Measurements from ENCODE around the gene CROCC2.

The CROCC2 gene

GRCh38 chr2:240922245-240922981, 16.3 kb downstream of the CROCC2 start:
- H3K9ac ChIP-seq (ENCODE audit: low read length): no peak overlapping the region
- H3K9me3 ChIP-seq (ENCODE audit: control insufficient read depth, low read depth, low read length): no peaks in the 10 kb centered on the region
- H3K36me3 ChIP-seq (ENCODE audit: control insufficient read depth, low read depth, low read length): no peaks in the 10 kb centered on the region
- H3K27me3 ChIP-seq (ENCODE audit: control insufficient read depth, insufficient read depth, low read length): no peaks in the 10 kb centered on the region
- H3K27ac ChIP-seq (ENCODE audit: low read length): no peak overlapping the region
- no peaks in the 10 kb centered on the region for H3K4me1 ChIP-seq (ENCODE audit: control insufficient read depth, low read depth, low read length)
- H3K4me3 ChIP-seq (ENCODE audit: low read length): no peak overlapping the region

- H3K27me3 ChIP-seq (ENCODE audit: control insufficient read depth, insufficient read depth, low read length): no peaks in the 10 kb centered on the region
- no peak overlapping the region for H3K27ac ChIP-seq (ENCODE audit: low read length)
- no peak overlapping the region for H3K4me3 ChIP-seq (ENCODE audit: low read length)
- no peaks in the 10 kb centered on the region for H3K9me3 ChIP-seq (ENCODE audit: control insufficient read depth, low read depth, low read length)
- no peaks in the 10 kb centered on the region for H3K4me1 ChIP-seq (ENCODE audit: control insufficient read depth, low read depth, low read length)
- H3K9ac ChIP-seq (ENCODE audit: low read length): no peak overlapping the region
- H3K36me3 ChIP-seq (ENCODE audit: control insufficient read depth, low read depth, low read length): no peaks in the 10 kb centered on the region
Measured at GRCh38 chr2:240922982-240923537, 16.9 kb downstream of the CROCC2 start.

- Histone ChIP-seq H3K9me3 (ENCODE audit: control insufficient read depth, low read depth, low read length) (no peaks in the 10 kb centered on the region), H3K27me3 (ENCODE audit: control insufficient read depth, insufficient read depth, low read length) (no peaks in the 10 kb centered on the region), H3K9ac (ENCODE audit: low read length) (no peak overlapping the region), H3K36me3 (ENCODE audit: control insufficient read depth, low read depth, low read length) (no peaks in the 10 kb centered on the region), H3K27ac (ENCODE audit: low read length) (no peak overlapping the region), H3K4me1 (ENCODE audit: control insufficient read depth, low read depth, low read length) (no peaks in the 10 kb centered on the region), H3K4me3 (ENCODE audit: low read length) (no peak overlapping the region)
Measured at GRCh38 chr2:240925191-240925567, 19.0 kb downstream of the CROCC2 start.

GRCh38 chr2:240925568-240926515, 19.7 kb downstream of the CROCC2 start:
- Histone ChIP-seq H3K27ac (ENCODE audit: low read length) (no peak overlapping the region), H3K27me3 (ENCODE audit: control insufficient read depth, insufficient read depth, low read length) (no peaks in the 10 kb centered on the region), H3K4me1 (ENCODE audit: control insufficient read depth, low read depth, low read length) (no peaks in the 10 kb centered on the region), H3K4me3 (ENCODE audit: low read length) (no peak overlapping the region), H3K9me3 (ENCODE audit: control insufficient read depth, low read depth, low read length) (no peaks in the 10 kb centered on the region), H3K9ac (ENCODE audit: low read length) (no peak overlapping the region), H3K36me3 (ENCODE audit: control insufficient read depth, low read depth, low read length) (no peaks in the 10 kb centered on the region)

- Histone ChIP-seq H3K4me3 (ENCODE audit: low read length) (no peak overlapping the region), H3K27me3 (ENCODE audit: control insufficient read depth, insufficient read depth, low read length) (no peaks in the 10 kb centered on the region), H3K36me3 (ENCODE audit: control insufficient read depth, low read depth, low read length) (no peaks in the 10 kb centered on the region), H3K4me1 (ENCODE audit: control insufficient read depth, low read depth, low read length) (no peaks in the 10 kb centered on the region), H3K9me3 (ENCODE audit: control insufficient read depth, low read depth, low read length) (no peaks in the 10 kb centered on the region), H3K27ac (ENCODE audit: low read length) (no peak overlapping the region), H3K9ac (ENCODE audit: low read length) (no peak overlapping the region)
Measured at GRCh38 chr2:240926516-240927389, 20.6 kb downstream of the CROCC2 start.

GRCh38 chr2:240927390-240927781, 21.2 kb downstream of the CROCC2 start:
- Histone ChIP-seq H3K4me1 (ENCODE audit: control insufficient read depth, low read depth, low read length) (no peaks in the 10 kb centered on the region), H3K36me3 (ENCODE audit: control insufficient read depth, low read depth, low read length) (no peaks in the 10 kb centered on the region), H3K27me3 (ENCODE audit: control insufficient read depth, insufficient read depth, low read length) (no peaks in the 10 kb centered on the region), H3K4me3 (ENCODE audit: low read length) (no peak overlapping the region), H3K9ac (ENCODE audit: low read length) (no peak overlapping the region), H3K27ac (ENCODE audit: low read length) (no peak overlapping the region), H3K9me3 (ENCODE audit: control insufficient read depth, low read depth, low read length) (no peaks in the 10 kb centered on the region)

GRCh38 chr2:240928476-240929363, 22.6 kb downstream of the CROCC2 start:
- Histone ChIP-seq H3K4me1 (ENCODE audit: control insufficient read depth, low read depth, low read length) (no peaks in the 10 kb centered on the region), H3K4me3 (ENCODE audit: low read length) (no peak overlapping the region), H3K9me3 (ENCODE audit: control insufficient read depth, low read depth, low read length) (no peaks in the 10 kb centered on the region), H3K9ac (ENCODE audit: low read length) (no peak overlapping the region), H3K36me3 (ENCODE audit: control insufficient read depth, low read depth, low read length) (no peaks in the 10 kb centered on the region), H3K27me3 (ENCODE audit: control insufficient read depth, insufficient read depth, low read length) (no peaks in the 10 kb centered on the region), H3K27ac (ENCODE audit: low read length) (no peak overlapping the region)

GRCh38 chr2:240929364-240930095, 23.4 kb downstream of the CROCC2 start:
- Histone ChIP-seq H3K27ac (ENCODE audit: low read length) (no peak overlapping the region), H3K9me3 (ENCODE audit: control insufficient read depth, low read depth, low read length) (no peaks in the 10 kb centered on the region), H3K27me3 (ENCODE audit: control insufficient read depth, insufficient read depth, low read length) (no peaks in the 10 kb centered on the region), H3K9ac (ENCODE audit: low read length) (no peak overlapping the region), H3K36me3 (ENCODE audit: control insufficient read depth, low read depth, low read length) (no peaks in the 10 kb centered on the region), H3K4me1 (ENCODE audit: control insufficient read depth, low read depth, low read length) (no peaks in the 10 kb centered on the region), H3K4me3 (ENCODE audit: low read length) (no peak overlapping the region)

- Histone ChIP-seq H3K9ac (ENCODE audit: low read length) (no peak overlapping the region), H3K4me1 (ENCODE audit: control insufficient read depth, low read depth, low read length) (no peaks in the 10 kb centered on the region), H3K4me3 (ENCODE audit: low read length) (no peak overlapping the region), H3K9me3 (ENCODE audit: control insufficient read depth, low read depth, low read length) (no peaks in the 10 kb centered on the region), H3K36me3 (ENCODE audit: control insufficient read depth, low read depth, low read length) (no peaks in the 10 kb centered on the region), H3K27ac (ENCODE audit: low read length) (no peak overlapping the region), H3K27me3 (ENCODE audit: control insufficient read depth, insufficient read depth, low read length) (no peaks in the 10 kb centered on the region)
Measured at GRCh38 chr2:240930096-240930630, 24.0 kb downstream of the CROCC2 start.

Measured in iPS-18a (cell line).